MM.1S (cell line): Measurements from ENCODE around the gene ROBO2.

ENCODE experiments used
- DNase-seq: peaks from one replicate; pipeline ENCODE4 v3.0.0-alpha.2; 2015
- H2AFZ ChIP-seq: fragments of 300-600 bp; sonication (generic); 2 replicates; pipeline ENCODE4 v1.6.0; 2016; ENCODE audit warnings: antibody characterized with exemption, low read length
- H3F3A ChIP-seq: fragments of 300-600 bp; sonication (generic); 2 replicates; pipeline ENCODE4 v1.6.1; 2016; ENCODE audit warnings: mild to moderate bottlenecking, antibody characterized with exemption, low read length, moderate library complexity, mixed read lengths; ENCODE audit not compliant: insufficient read depth
- H3K27ac ChIP-seq: fragments of 300-600 bp; sonication (generic); 2 replicates; pipeline ENCODE4 v1.5.1; 2016; ENCODE audit warnings: mild to moderate bottlenecking, low read length
- H3K27me3 ChIP-seq: fragments of 300-600 bp; sonication (generic); replicated peaks from 2 replicates; pipeline ENCODE4 v1.6.0; 2016; ENCODE audit warnings: low read length; ENCODE audit not compliant: insufficient read depth
- H3K36me3 ChIP-seq: fragments of 300-600 bp; sonication (generic); replicated peaks from 2 replicates; pipeline ENCODE4 v1.6.1; 2016; ENCODE audit warnings: mild to moderate bottlenecking, low read length, mixed read lengths; ENCODE audit not compliant: insufficient read depth
- H3K4me1 ChIP-seq: fragments of 300-600 bp; sonication (generic); 2 replicates; pipeline ENCODE4 v1.6.1; 2016; ENCODE audit warnings: low read length, mixed read lengths
- H3K4me2 ChIP-seq: fragments of 300-600 bp; sonication (generic); 2 replicates; pipeline ENCODE4 v1.6.0; 2016; ENCODE audit warnings: low read depth, low read length
- H3K4me3 ChIP-seq: fragments of 300-600 bp; sonication (generic); 2 replicates; pipeline ENCODE4 v1.5.1; 2016; ENCODE audit warnings: low read length, mixed read lengths
- H3K79me2 ChIP-seq: fragments of 300-600 bp; sonication (generic); 2 replicates; pipeline ENCODE4 v1.6.1; 2016; ENCODE audit warnings: mixed run types, low read length, mixed read lengths
- H3K9ac ChIP-seq: fragments of 300-600 bp; sonication (generic); 2 replicates; pipeline ENCODE4 v1.6.1; 2016; ENCODE audit warnings: low read length, mixed read lengths
- H3K9me2 ChIP-seq: fragments of 300-600 bp; sonication (generic); replicated peaks from 2 replicates; pipeline ENCODE4 v1.6.1; 2016; ENCODE audit warnings: mild to moderate bottlenecking, low read length, mixed read lengths; ENCODE audit not compliant: insufficient read depth
- H3K9me3 ChIP-seq: fragments of 300-600 bp; sonication (generic); replicated peaks from 2 replicates; pipeline ENCODE4 v1.6.1; 2016; ENCODE audit warnings: mild to moderate bottlenecking, low read length, mixed read lengths; ENCODE audit not compliant: insufficient read depth
- H4K20me1 ChIP-seq: fragments of 300-600 bp; sonication (generic); 2 replicates; pipeline ENCODE4 v1.6.1; 2016; ENCODE audit warnings: mild to moderate bottlenecking, low read length, moderate library complexity, mixed read lengths; ENCODE audit not compliant: insufficient read depth
- CTCF ChIP-seq: fragments of 300-600 bp; sonication (generic); IDR thresholded peaks from 2 replicates; pipeline ENCODE4 v1.5.1; 2016; ENCODE audit warnings: antibody characterized with exemption, low read length, mixed read lengths
- EZH2 ChIP-seq: fragments of 300-600 bp; sonication (generic); optimal IDR thresholded peaks from 2 replicates; pipeline ENCODE3; 2017; ENCODE audit warnings: low read depth, mild to moderate bottlenecking, antibody characterized with exemption, low read length, mixed read lengths
- EZH2phosphoT487 ChIP-seq: fragments of 300-600 bp; sonication (generic); IDR thresholded peaks from 2 replicates; pipeline ENCODE4 v1.6.1; 2018; ENCODE audit warnings: antibody characterized with exemption, low read length

Gene ROBO2

GRCh38 chr3:77247817-77248216 is 207.9 kb downstream of the ROBO2 start:
- no peak overlapping the region for H3K4me2 ChIP-seq
- H3K36me3 ChIP-seq = no peaks in the 10 kb centered on the region
- H2AFZ ChIP-seq = no peak overlapping the region
- H3K27ac ChIP-seq = no peak overlapping the region
- H3K4me3 ChIP-seq = no peak overlapping the region
- no peak for DNase-seq
- H3K79me2 ChIP-seq = no peaks in the 10 kb centered on the region
- no peak for TF ChIP-seq EZH2
- no peak for TF ChIP-seq CTCF
- no peak for TF ChIP-seq EZH2phosphoT487
- no peaks in the 10 kb centered on the region for H3K9me3 ChIP-seq
- no peak overlapping the region for H3K9ac ChIP-seq
- H3F3A ChIP-seq = no peaks in the 10 kb centered on the region
- no peaks in the 10 kb centered on the region for H3K4me1 ChIP-seq
- H3K27me3 ChIP-seq = no peaks in the 10 kb centered on the region
- H4K20me1 ChIP-seq = no peaks in the 10 kb centered on the region
- no peaks in the 10 kb centered on the region for H3K9me2 ChIP-seq

- no peak overlapping the region for H2AFZ ChIP-seq
- no peak overlapping the region for H3K4me3 ChIP-seq
- no peaks in the 10 kb centered on the region for H4K20me1 ChIP-seq
- no peaks in the 10 kb centered on the region for H3K36me3 ChIP-seq
- no peak overlapping the region for H3K4me2 ChIP-seq
- no peak for DNase-seq
- no peak overlapping the region for H3K9ac ChIP-seq
- no peaks in the 10 kb centered on the region for H3F3A ChIP-seq
- TF ChIP-seq CTCF (no peak), EZH2phosphoT487 (no peak), EZH2 (no peak)
- no peak overlapping the region for H3K27ac ChIP-seq
- H3K9me3 ChIP-seq = no peaks in the 10 kb centered on the region
- H3K79me2 ChIP-seq = no peaks in the 10 kb centered on the region
- no peaks in the 10 kb centered on the region for H3K4me1 ChIP-seq
- H3K9me2 ChIP-seq = no peaks in the 10 kb centered on the region
- no peaks in the 10 kb centered on the region for H3K27me3 ChIP-seq
These were observed 208.5 kb downstream of the ROBO2 start for GRCh38 chr3:77248420-77248819.

GRCh38 chr3:77251136-77251535 is 211.2 kb downstream of the ROBO2 start:
- Histone ChIP-seq H3K27me3 (no peaks in the 10 kb centered on the region), H3K9me2 (no peaks in the 10 kb centered on the region), H3K4me1 (no peaks in the 10 kb centered on the region), H4K20me1 (no peaks in the 10 kb centered on the region), H3K4me3 (no peak overlapping the region), H2AFZ (no peak overlapping the region), H3K9ac (no peak overlapping the region), H3K36me3 (no peaks in the 10 kb centered on the region), H3K9me3 (no peaks in the 10 kb centered on the region), H3K4me2 (no peak overlapping the region), H3K79me2 (no peaks in the 10 kb centered on the region), H3F3A (no peaks in the 10 kb centered on the region), H3K27ac (no peak overlapping the region)
- TF ChIP-seq EZH2 = no peak
- no peak for TF ChIP-seq EZH2phosphoT487
- no peak for TF ChIP-seq CTCF
- DNase-seq = no peak
